CD4-positive, alpha-beta T cell (primary cell): ENCODE results near the gene TPCN2. TPM values are rescaled to one million over a fixed set of nuclear protein-coding genes. Genes with fewer than 3 reads are reported as not detected.
A peak's percentile ranks its signal among the peaks of the same experiment; 100 is the strongest.

Source experiments
- ATAC-seq: fragments of 200-7000 bp; cut with Tn5 transposase; one replicate; pipeline ENCODE4 v1.10.0; 2022; ENCODE audit warnings: mild to moderate bottlenecking; ENCODE audit not compliant: poor library complexity
- CTCF ChIA-PET: fragments of 350-600 bp; sonication (Branson Sonifier 250); formaldehyde crosslinking; loops from one replicate; lab custom pipeline; 2021; ENCODE audit warnings: antibody characterized with exemption, inconsistent platforms; lab: Charles Lee
- POLR2A ChIA-PET: fragments of 350-600 bp; sonication (Branson Sonifier 250); formaldehyde crosslinking; loops from one replicate; lab custom pipeline; 2021; ENCODE audit warnings: antibody characterized with exemption, inconsistent platforms; lab: Charles Lee
- DNase-seq, 14 experiments: peaks; one replicate each; pipeline ENCODE4 v3.0.0-alpha.2; 2013 to 2020; ENCODE audit warnings: mixed read lengths in 2 of 14
- H3K27ac ChIP-seq, 2 donors: one replicate each; pipeline versions ENCODE4 v1.5.1 to v1.7.0; 2013; ENCODE audit warnings: low read length in 2 of 2, low read depth in 1 of 2, mild to moderate bottlenecking in 1 of 2
- H3K27me3 ChIP-seq, 2 experiments: 1 replicate in 1 of 2; 2 replicates in 1 of 2; pipeline versions ENCODE4 v1.6.1 to v1.7.0; 2013; ENCODE audit warnings: low read length in 2 of 2, control low read depth in 1 of 2, mild to moderate bottlenecking in 1 of 2, moderate library complexity in 1 of 2; ENCODE audit not compliant: insufficient read depth in 2 of 2, control insufficient read depth in 1 of 2
- H3K36me3 ChIP-seq: one replicate; pipeline ENCODE4 v1.6.1; 2013; ENCODE audit warnings: low read length, control low read depth; ENCODE audit not compliant: insufficient read depth
- H3K4me1 ChIP-seq: one replicate; pipeline ENCODE4 v1.6.1; 2013; ENCODE audit warnings: low read length, control low read depth; ENCODE audit not compliant: insufficient read depth
- H3K4me3 ChIP-seq: one replicate; pipeline ENCODE4 v1.5.1; 2013; ENCODE audit warnings: mild to moderate bottlenecking, low read length, moderate library complexity
- H3K9me3 ChIP-seq, 2 experiments: 1 replicate in 1 of 2; 2 replicates in 1 of 2; pipeline versions ENCODE4 v1.6.1 to v1.7.0; 2013; ENCODE audit warnings: low read length in 2 of 2, mild to moderate bottlenecking in 2 of 2, control low read depth in 1 of 2, moderate library complexity in 1 of 2; ENCODE audit not compliant: control insufficient read depth in 1 of 2, insufficient read depth in 1 of 2
- H3K27ac Mint-ChIP-seq: one replicate; pipeline ENCODE4 v1.8.0; 2020; ENCODE audit warnings: mixed read lengths
- H3K27me3 Mint-ChIP-seq: one replicate; pipeline ENCODE4 v1.8.0; 2021; ENCODE audit warnings: mixed read lengths
- H3K36me3 Mint-ChIP-seq: one replicate; pipeline ENCODE4 v1.8.0; 2021; ENCODE audit warnings: low read depth, mixed read lengths
- H3K4me1 Mint-ChIP-seq: one replicate; pipeline ENCODE4 v1.8.0; 2021; ENCODE audit warnings: low read depth, mixed read lengths
- H3K4me3 Mint-ChIP-seq: one replicate; pipeline ENCODE4 v1.8.0; 2020; ENCODE audit warnings: mild to moderate bottlenecking, mixed read lengths
- H3K9me3 Mint-ChIP-seq: one replicate; pipeline ENCODE4 v1.8.0; 2020; ENCODE audit warnings: mixed read lengths
- intact Hi-C, 2 experiments: fragments of 100-400 bp; cut with DNase I in 1 of 2; cut with micrococcal nuclease in 1 of 2; formaldehyde crosslinking; loops; one replicate each; pipeline versions ENCODE4 v1.15.1 to v1.9.0; 2023 to 2025; cut with DNase I, micrococcal nuclease
- total RNA-seq, 174 experiments: library from RNA in 2 of 174; stranded (reverse) in 2 of 174; gene quantifications; one replicate each; pipeline ENCODE4 v1.2.3 and lab custom pipeline; 2021 to 2026
- TF ChIP-seq, protein P1 (sequence below): fragments of 200-600 bp; IDR thresholded peaks from one replicate; pipeline ENCODE4 v1.8.0; 2022; ENCODE audit warnings: antibody characterized with exemption, mild to moderate bottlenecking

TPCN2 gene
- total RNA-seq, 2 experiments from 2014 or later, result 10.2 to 11.5 TPM

DNA sequence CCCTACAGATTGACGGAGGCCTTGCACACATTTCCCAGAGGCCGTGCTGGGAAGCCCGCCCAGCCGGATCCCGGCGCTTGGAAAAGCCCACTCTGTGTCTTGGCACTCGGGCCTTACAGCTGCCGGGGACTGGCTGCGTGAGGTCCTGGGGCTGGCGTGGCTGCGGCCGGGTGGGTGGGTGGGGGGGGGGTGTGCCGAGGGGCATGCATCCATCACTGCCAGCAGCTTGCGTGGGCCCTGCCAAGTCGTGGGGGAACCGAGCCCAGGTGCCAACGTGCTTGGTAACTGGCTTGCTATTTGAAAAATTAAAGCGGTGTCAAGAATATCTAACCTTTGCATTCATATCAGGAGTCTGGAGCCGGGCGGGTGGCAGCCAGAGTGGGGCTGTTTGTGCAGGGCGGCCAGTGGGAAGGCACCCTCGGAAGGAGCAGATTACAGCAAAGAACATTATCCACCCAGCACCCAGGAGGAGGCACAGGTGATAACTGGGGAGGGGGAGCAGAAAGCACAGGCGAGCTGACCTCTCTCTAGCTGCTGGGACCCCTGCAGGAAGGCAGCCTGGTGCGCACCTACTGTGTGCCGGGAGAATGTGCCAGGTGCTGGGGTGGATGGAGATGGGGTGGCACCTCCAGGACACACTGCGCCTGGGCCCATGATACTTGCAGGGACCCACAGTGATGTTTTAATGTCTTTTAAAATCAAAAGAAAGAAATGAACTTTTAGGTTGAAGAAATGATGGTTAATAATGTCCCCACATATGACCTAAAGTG is 78.5 kb downstream of the TPCN2 start:
- H3K27ac Mint-ChIP-seq, result no peak overlapping the region
- intact Hi-C loops, result no loop called here
- TF ChIP-seq, protein P1, sequence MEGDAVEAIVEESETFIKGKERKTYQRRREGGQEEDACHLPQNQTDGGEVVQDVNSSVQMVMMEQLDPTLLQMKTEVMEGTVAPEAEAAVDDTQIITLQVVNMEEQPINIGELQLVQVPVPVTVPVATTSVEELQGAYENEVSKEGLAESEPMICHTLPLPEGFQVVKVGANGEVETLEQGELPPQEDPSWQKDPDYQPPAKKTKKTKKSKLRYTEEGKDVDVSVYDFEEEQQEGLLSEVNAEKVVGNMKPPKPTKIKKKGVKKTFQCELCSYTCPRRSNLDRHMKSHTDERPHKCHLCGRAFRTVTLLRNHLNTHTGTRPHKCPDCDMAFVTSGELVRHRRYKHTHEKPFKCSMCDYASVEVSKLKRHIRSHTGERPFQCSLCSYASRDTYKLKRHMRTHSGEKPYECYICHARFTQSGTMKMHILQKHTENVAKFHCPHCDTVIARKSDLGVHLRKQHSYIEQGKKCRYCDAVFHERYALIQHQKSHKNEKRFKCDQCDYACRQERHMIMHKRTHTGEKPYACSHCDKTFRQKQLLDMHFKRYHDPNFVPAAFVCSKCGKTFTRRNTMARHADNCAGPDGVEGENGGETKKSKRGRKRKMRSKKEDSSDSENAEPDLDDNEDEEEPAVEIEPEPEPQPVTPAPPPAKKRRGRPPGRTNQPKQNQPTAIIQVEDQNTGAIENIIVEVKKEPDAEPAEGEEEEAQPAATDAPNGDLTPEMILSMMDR, result no peak
- peaks cover 40% of the 10 kb centered on the region for H3K4me1 ChIP-seq
- POLR2A ChIA-PET, result no interaction called here
- no peaks in the 10 kb centered on the region for H3K27me3 ChIP-seq
- H3K27me3 Mint-ChIP-seq, result no peaks in the 10 kb centered on the region
- H3K9me3 ChIP-seq, result peaks cover 0 to 9% of the 10 kb centered on the region in 2 experiments
- H3K4me1 Mint-ChIP-seq, result peaks cover 41% of the 10 kb centered on the region
- no peak overlapping the region for H3K4me3 Mint-ChIP-seq
- no peak for ATAC-seq
- no peak overlapping the region for H3K4me3 ChIP-seq
- H3K27ac ChIP-seq, result no peak overlapping the region
- DNase-seq, result peak in 1 of 14 experiments; percentile 16
- CTCF ChIA-PET, result no interaction called here
- peaks cover 4% of the 10 kb centered on the region for H3K9me3 Mint-ChIP-seq
- H3K36me3 ChIP-seq, result no peaks in the 10 kb centered on the region
- no peaks in the 10 kb centered on the region for H3K36me3 Mint-ChIP-seq

DNA sequence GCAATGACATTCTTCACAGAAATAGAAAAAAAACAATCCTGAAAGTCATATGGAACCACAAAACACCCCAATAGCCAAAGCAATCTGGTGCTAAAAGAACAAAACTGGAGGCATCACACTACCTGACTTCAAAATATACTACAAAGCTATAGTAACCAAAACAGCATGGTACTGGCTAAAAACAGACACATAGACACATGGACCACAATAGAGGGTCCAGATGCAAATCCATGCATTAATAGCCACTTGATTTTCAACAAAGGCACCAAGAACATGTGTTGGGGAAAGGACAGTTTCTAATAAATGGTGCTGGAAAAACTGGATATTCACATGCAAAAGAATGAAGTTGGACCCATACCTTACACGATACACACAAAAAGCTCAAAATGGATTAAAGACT is 79.2 kb downstream of the TPCN2 start:
- H3K4me1 Mint-ChIP-seq, result peaks cover 39% of the 10 kb centered on the region
- TF ChIP-seq, protein P1, result no peak
- CTCF ChIA-PET, result no interaction called here

DNA sequence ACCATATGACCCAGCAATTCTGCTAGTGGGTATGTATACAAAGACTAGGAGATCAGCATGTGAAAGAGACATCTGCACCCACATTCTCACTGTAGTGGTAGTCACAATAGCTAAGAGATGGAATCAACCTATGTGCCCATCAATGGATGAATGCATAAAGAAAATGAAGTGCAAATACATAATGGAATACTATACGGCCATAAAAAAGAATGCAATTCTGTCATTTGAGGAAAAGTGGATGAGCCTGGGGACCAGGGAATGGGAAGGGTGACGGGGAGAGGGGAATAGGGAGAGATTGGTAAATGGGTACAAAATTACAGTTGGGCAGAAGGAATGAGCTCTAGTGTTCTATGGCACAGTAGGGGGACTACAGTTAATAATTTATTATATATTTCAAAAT is 80.3 kb downstream of the TPCN2 start:
- no peaks in the 10 kb centered on the region for H3K27me3 ChIP-seq
- H3K9me3 ChIP-seq, result peaks cover 0 to 13% of the 10 kb centered on the region in 2 experiments
- H3K4me3 Mint-ChIP-seq, result no peak overlapping the region
- no peaks in the 10 kb centered on the region for H3K36me3 Mint-ChIP-seq
- POLR2A ChIA-PET, result no interaction called here
- no peak for ATAC-seq
- H3K36me3 ChIP-seq, result no peaks in the 10 kb centered on the region
- H3K27ac ChIP-seq, result no peak overlapping the region
- H3K27ac Mint-ChIP-seq, result no peak overlapping the region
- CTCF ChIA-PET, result no interaction called here
- H3K27me3 Mint-ChIP-seq, result no peaks in the 10 kb centered on the region
- intact Hi-C loops, result no loop called here
- H3K4me1 ChIP-seq, result peaks cover 22% of the 10 kb centered on the region
- no peak overlapping the region for H3K4me3 ChIP-seq
- TF ChIP-seq, protein P1, result no peak
- H3K9me3 Mint-ChIP-seq, result peaks cover 4% of the 10 kb centered on the region
- no peak for DNase-seq
- peaks cover 29% of the 10 kb centered on the region for H3K4me1 Mint-ChIP-seq

More for the DNA sequence above, 79.2 kb downstream of the TPCN2 start:
- Mint-ChIP-seq H3K9me3 (peaks cover 4% of the 10 kb centered on the region), H3K4me3 (no peak overlapping the region), H3K27ac (no peak overlapping the region), H3K27me3 (no peaks in the 10 kb centered on the region), H3K36me3 (no peaks in the 10 kb centered on the region)
- POLR2A ChIA-PET, result no interaction called here
- H3K27me3 ChIP-seq, result no peaks in the 10 kb centered on the region
- H3K9me3 ChIP-seq, result peaks cover 0 to 9% of the 10 kb centered on the region in 2 experiments
- ATAC-seq (no peak), DNase-seq (no peak)
- H3K4me3 ChIP-seq, result no peak overlapping the region
- intact Hi-C loops, result no loop called here
- H3K27ac ChIP-seq, result no peak overlapping the region
- H3K4me1 ChIP-seq, result peaks cover 34% of the 10 kb centered on the region
- no peaks in the 10 kb centered on the region for H3K36me3 ChIP-seq
